ENCODE data around the gene TUBGCP6.

TUBGCP6 gene

GRCh38 chr22:50211147-50211546 lies 33.7 kb downstream of the TUBGCP6 start:
- no peaks in the 10 kb centered on the region for H3K27me3 ChIP-seq
- DNase-seq: no peak
- no peak overlapping the region for H3K27ac ChIP-seq
- H3K36me3 ChIP-seq: peaks cover 41 to 95% (median 73%) of the 10 kb centered on the region in 3 donors
- peaks cover 0 to 7% (median 5%) of the 10 kb centered on the region in 4 donors for H3K4me1 ChIP-seq
- no peak for TF ChIP-seq CTCF (IDR thresholded peaks at IDR 0.05)
- no peaks in the 10 kb centered on the region for H3K9me3 ChIP-seq
- H3K4me3 ChIP-seq: no peak overlapping the region
- intact Hi-C loops (cut with DNase I; ENCODE audit: low total_unique reads): no loop called here

GRCh38 chr22:50210378-50211139 lies 34.3 kb downstream of the TUBGCP6 start:
- peaks cover 35 to 95% (median 67%) of the 10 kb centered on the region in 3 donors for H3K36me3 ChIP-seq
- TF ChIP-seq CTCF (IDR thresholded peaks at IDR 0.05): no peak
- DNase-seq: no peak
- no peaks in the 10 kb centered on the region for H3K9me3 ChIP-seq
- H3K27me3 ChIP-seq: no peaks in the 10 kb centered on the region
- H3K4me3 ChIP-seq: no peak overlapping the region
- intact Hi-C loops (cut with DNase I; ENCODE audit: low total_unique reads): no loop called here
- H3K4me1 ChIP-seq: peaks cover 0 to 7% (median 5%) of the 10 kb centered on the region in 4 donors
- no peak overlapping the region for H3K27ac ChIP-seq

GRCh38 chr22:50209893-50210292 lies 34.9 kb downstream of the TUBGCP6 start:
- no peak overlapping the region for H3K4me3 ChIP-seq
- intact Hi-C loops (cut with DNase I; ENCODE audit: low total_unique reads): loop anchor here (5.0 kb wide), 2 partner anchors 63 to 283 kb away; no protein-coding TSS in a partner anchor
- peaks cover 0 to 7% (median 5%) of the 10 kb centered on the region in 4 donors for H3K4me1 ChIP-seq
- peaks cover 34 to 90% (median 60%) of the 10 kb centered on the region in 3 donors for H3K36me3 ChIP-seq
- DNase-seq: peak in 1 of 2 donors; percentile 61
- peak; percentile 74 to 84 for TF ChIP-seq CTCF (IDR thresholded peaks at IDR 0.05)
- H3K27me3 ChIP-seq: no peaks in the 10 kb centered on the region
- no peak overlapping the region for H3K27ac ChIP-seq
- H3K9me3 ChIP-seq: no peaks in the 10 kb centered on the region

- TF ChIP-seq CTCF (IDR thresholded peaks at IDR 0.05): no peak
- intact Hi-C loops (cut with DNase I; ENCODE audit: low total_unique reads): loop anchor here (5.0 kb wide), 2 partner anchors 62 to 282 kb away; no protein-coding TSS in a partner anchor
- Histone ChIP-seq H3K4me1 (peaks cover 0 to 7% (median 5%) of the 10 kb centered on the region in 4 donors), H3K4me3 (no peak overlapping the region), H3K36me3 (peaks cover 27 to 83% (median 55%) of the 10 kb centered on the region in 3 donors), H3K9me3 (no peaks in the 10 kb centered on the region), H3K27me3 (no peaks in the 10 kb centered on the region), H3K27ac (no peak overlapping the region)
- DNase-seq: no peak
These were observed 35.6 kb downstream of the TUBGCP6 start for GRCh38 chr22:50208939-50209892.

GRCh38 chr22:50208430-50208938 lies 36.3 kb downstream of the TUBGCP6 start:
- H3K36me3 ChIP-seq: peaks cover 26 to 76% (median 49%) of the 10 kb centered on the region in 3 donors
- H3K27me3 ChIP-seq: no peaks in the 10 kb centered on the region
- no peak for DNase-seq
- H3K4me1 ChIP-seq: peaks cover 0 to 7% (median 5%) of the 10 kb centered on the region in 4 donors
- intact Hi-C loops (cut with DNase I; ENCODE audit: low total_unique reads): loop anchor here (5.0 kb wide), 2 partner anchors 61 to 281 kb away; no protein-coding TSS in a partner anchor
- no peak overlapping the region for H3K4me3 ChIP-seq
- no peak for TF ChIP-seq CTCF (IDR thresholded peaks at IDR 0.05)
- H3K9me3 ChIP-seq: no peaks in the 10 kb centered on the region
- no peak overlapping the region for H3K27ac ChIP-seq

Measured in tibial artery (tissue), 4 donors.